Lower lobe of right lung (tissue), 2 donors: ENCODE data around the gene ZNF827. TPM values are rescaled to one million over a fixed set of nuclear protein-coding genes. Genes with fewer than 3 reads are reported as not detected.

Experiments
- ATAC-seq, 2 donors: fragments of 200-7000 bp; cut with Tn5 transposase; one replicate each; pipeline ENCODE4 v1.9.1; 2020 to 2022; ENCODE audit warnings: mild to moderate bottlenecking in 2 of 2, moderate library complexity in 2 of 2
- DNase-seq: peaks from one replicate; pipeline ENCODE4 v3.0.0-alpha.2; 2020
- H3K27ac ChIP-seq: fragments of 200-600 bp; one replicate; pipeline ENCODE4 v1.8.0; 2022
- H3K27me3 ChIP-seq: fragments of 200-600 bp; one replicate; pipeline ENCODE4 v1.8.0; 2022; ENCODE audit warnings: low read depth
- H3K36me3 ChIP-seq: fragments of 200-600 bp; one replicate; pipeline ENCODE4 v1.8.0; 2022; ENCODE audit warnings: mild to moderate bottlenecking
- H3K4me1 ChIP-seq: fragments of 200-600 bp; one replicate; pipeline ENCODE4 v1.8.0; 2022
- H3K4me3 ChIP-seq: fragments of 200-600 bp; one replicate; pipeline ENCODE4 v1.8.0; 2022; ENCODE audit warnings: mild to moderate bottlenecking
- H3K9me3 ChIP-seq: fragments of 200-600 bp; one replicate; pipeline ENCODE4 v1.8.0; 2022
- intact Hi-C: fragments of 100-400 bp; cut with DNase I; formaldehyde crosslinking; loops from one replicate; pipeline ENCODE4 v1.11.0; 2022
- total RNA-seq: library from RNA; stranded (reverse); fragmentation: NEBNext Ultra II Directional; extraction: Animal tissue kit (Norgen Biotek cat#: 25700); gene quantifications from one replicate; pipeline ENCODE4 v1.2.1, GENCODE V29; 2021
- TF ChIP-seq, protein P1 (sequence below): fragments of 200-600 bp; IDR thresholded peaks from one replicate; pipeline ENCODE4 v1.8.0; 2022; ENCODE audit warnings: antibody characterized with exemption, mild to moderate bottlenecking
- donor health status: DM: no; HTN: yes; CAD: no; lungs with severe emphysema.

ZNF827 gene
- total RNA-seq, 1 donor from 2014 or later = 11.3 TPM

DNA sequence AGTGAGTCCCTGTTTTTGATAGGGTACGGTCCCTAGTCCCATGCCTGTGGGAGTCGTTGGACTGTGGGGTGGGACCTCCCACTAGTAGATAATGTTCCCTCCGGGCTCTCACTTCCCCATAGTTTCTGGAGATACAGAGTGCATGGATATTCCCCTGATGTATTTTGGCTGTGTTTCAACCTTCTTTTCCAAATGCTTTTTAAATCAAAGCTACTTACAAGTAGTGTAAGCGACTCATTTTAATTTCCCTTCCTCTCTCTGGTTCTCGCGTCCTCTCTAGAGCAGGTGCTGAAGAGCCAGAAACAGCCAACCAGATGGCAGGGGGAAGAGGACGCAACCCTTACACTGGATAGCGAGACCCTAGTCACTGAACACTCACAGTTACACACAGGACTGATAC, 79.2 kb downstream of the ZNF827 start:
- intact Hi-C loops = no loop called here
- H3K4me3 ChIP-seq = no peak overlapping the region
- peaks cover 14% of the 10 kb centered on the region for H3K4me1 ChIP-seq
- DNase-seq (no peak), ATAC-seq (no peak)
- TF ChIP-seq, protein P1, sequence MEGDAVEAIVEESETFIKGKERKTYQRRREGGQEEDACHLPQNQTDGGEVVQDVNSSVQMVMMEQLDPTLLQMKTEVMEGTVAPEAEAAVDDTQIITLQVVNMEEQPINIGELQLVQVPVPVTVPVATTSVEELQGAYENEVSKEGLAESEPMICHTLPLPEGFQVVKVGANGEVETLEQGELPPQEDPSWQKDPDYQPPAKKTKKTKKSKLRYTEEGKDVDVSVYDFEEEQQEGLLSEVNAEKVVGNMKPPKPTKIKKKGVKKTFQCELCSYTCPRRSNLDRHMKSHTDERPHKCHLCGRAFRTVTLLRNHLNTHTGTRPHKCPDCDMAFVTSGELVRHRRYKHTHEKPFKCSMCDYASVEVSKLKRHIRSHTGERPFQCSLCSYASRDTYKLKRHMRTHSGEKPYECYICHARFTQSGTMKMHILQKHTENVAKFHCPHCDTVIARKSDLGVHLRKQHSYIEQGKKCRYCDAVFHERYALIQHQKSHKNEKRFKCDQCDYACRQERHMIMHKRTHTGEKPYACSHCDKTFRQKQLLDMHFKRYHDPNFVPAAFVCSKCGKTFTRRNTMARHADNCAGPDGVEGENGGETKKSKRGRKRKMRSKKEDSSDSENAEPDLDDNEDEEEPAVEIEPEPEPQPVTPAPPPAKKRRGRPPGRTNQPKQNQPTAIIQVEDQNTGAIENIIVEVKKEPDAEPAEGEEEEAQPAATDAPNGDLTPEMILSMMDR = no peak
- no peaks in the 10 kb centered on the region for H3K36me3 ChIP-seq
- H3K27me3 ChIP-seq = no peaks in the 10 kb centered on the region
- H3K9me3 ChIP-seq = no peaks in the 10 kb centered on the region
- no peak overlapping the region for H3K27ac ChIP-seq

DNA sequence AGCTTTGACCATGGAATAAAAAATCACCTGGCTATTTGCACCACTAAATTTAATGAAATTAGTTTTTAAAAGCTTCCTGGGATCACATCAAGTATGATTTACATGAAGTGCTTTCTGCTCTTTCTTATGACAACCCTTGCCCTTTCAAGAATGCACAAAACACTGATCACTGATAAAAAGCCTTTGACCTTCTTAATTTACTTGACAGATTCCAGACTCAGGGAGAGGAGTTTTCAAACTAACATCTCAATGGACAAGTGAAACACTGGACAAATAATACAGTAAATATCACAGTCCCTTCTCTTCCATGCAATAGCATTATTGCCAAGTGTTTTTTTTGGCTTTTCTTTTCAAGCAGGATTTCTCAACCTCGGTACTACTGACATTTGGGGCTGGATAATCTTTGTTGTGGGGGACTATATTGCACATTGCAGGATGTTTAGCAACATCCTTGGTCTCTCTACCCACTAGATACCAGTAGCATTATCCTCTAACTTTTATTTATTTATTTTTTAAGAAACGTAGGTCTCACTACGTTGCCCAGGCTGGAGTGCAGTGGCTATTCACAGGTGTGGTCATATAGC, 86.3 kb downstream of the ZNF827 start:
- DNase-seq (no peak), ATAC-seq (no peak)
- Histone ChIP-seq H3K36me3 (peaks cover 9% of the 10 kb centered on the region), H3K4me3 (no peak overlapping the region), H3K9me3 (no peaks in the 10 kb centered on the region), H3K27ac (no peak overlapping the region), H3K27me3 (no peaks in the 10 kb centered on the region), H3K4me1 (peaks cover 10% of the 10 kb centered on the region)
- TF ChIP-seq, protein P1 = no peak
- intact Hi-C loops = no loop called here

DNA sequence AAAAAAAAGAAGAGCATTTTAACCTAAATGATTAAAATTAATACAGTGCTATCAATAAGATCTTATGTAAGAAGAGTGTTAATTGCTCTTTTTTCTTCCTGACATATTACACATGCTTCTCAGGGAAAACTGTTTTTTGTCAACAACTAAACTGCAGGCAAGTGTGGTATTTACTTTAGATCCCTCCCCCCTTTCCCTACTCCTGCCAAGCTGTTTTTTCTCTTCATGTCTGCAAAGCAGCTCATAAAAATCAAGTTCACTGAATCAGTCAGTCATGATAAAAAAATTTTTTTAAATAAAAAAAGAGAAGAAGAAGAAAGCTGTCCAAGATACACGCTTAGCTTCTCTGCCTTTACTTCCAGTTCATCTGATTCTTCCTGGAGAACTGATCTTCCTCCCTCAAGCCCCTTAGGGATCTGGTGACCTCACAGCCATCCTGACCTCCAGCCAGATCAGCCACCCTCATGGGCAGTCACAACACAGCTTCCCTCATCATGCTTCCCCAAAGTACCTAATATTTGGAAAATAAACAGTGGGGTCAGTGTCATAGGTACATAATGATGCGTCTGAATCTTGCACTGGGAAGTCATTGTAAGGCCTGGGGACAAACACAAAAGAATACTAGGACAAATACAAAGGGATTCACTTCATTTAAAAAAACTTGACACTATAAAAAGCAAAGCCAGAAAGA, 87.0 kb downstream of the ZNF827 start:
- H3K27me3 ChIP-seq = no peaks in the 10 kb centered on the region
- DNase-seq = no peak
- no peak overlapping the region for H3K4me3 ChIP-seq
- H3K27ac ChIP-seq = no peak overlapping the region
- peaks cover 9% of the 10 kb centered on the region for H3K36me3 ChIP-seq
- no peak for ATAC-seq
- peaks cover 10% of the 10 kb centered on the region for H3K4me1 ChIP-seq
- intact Hi-C loops = no loop called here
- no peaks in the 10 kb centered on the region for H3K9me3 ChIP-seq
- TF ChIP-seq, protein P1 = no peak

DNA sequence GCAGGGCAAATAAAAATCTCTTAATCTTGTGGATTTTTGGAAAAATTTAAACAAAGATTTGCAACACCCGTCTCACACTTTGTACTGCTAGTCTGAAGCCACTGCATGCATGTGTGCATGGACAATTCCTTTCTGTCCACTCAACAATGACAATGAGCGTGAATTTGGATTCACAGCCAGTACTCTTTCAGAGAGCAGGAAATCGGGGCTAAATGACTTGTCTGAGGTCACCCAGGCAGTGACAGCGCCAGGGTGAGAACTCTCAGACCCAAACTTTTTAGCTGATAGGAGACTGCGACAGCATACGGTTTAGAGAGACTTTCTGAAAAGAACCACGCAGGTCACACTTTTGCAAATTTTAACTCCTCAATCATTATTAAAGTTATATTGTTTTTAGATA, 90.9 kb downstream of the ZNF827 start:
- intact Hi-C loops = no loop called here

DNA sequence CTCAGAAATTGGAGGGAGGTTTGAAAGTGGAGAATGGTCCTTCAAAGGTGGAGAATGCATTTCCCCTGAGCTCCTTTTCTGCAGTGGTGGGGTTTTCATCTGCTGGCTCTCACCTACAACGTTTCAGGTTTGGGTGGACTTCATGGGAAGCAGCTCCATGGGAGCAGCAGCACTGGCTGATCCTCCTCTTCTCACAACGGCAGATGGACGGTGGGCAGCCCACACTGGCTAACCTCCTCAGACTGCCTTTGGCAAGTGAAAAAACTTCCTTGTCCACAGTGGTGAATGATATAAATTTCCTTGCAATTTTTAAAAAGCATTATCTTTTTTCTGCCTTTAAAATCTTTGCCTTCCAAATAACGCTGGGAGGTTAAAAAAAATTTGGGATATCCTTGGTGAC, 93.5 kb downstream of the ZNF827 start:
- no peak overlapping the region for H3K4me3 ChIP-seq

More for the DNA sequence above, 90.9 kb downstream of the ZNF827 start:
- H3K27me3 ChIP-seq = no peaks in the 10 kb centered on the region
- no peak overlapping the region for H3K4me3 ChIP-seq
- H3K9me3 ChIP-seq = no peaks in the 10 kb centered on the region
- no peak overlapping the region for H3K27ac ChIP-seq
- DNase-seq (no peak), ATAC-seq (no peak)
- H3K36me3 ChIP-seq = peaks cover 18% of the 10 kb centered on the region
- TF ChIP-seq, protein P1 = no peak
- H3K4me1 ChIP-seq = peaks cover 9% of the 10 kb centered on the region

More for the DNA sequence above, 93.5 kb downstream of the ZNF827 start:
- DNase-seq (no peak), ATAC-seq (no peak)
- Histone ChIP-seq H3K4me1 (no peaks in the 10 kb centered on the region), H3K27me3 (no peaks in the 10 kb centered on the region), H3K27ac (no peak overlapping the region), H3K36me3 (peaks cover 18% of the 10 kb centered on the region), H3K9me3 (no peaks in the 10 kb centered on the region)
- intact Hi-C loops = no loop called here
- TF ChIP-seq, protein P1 = no peak
